Left lung (tissue), 10 donors: Measurements from ENCODE around the gene RPLP1. TPM values are rescaled to one million over a fixed set of nuclear protein-coding genes. Genes with fewer than 3 reads are reported as not detected.

ENCODE experiments used
- ATAC-seq: fragments of 200-7000 bp; cut with Tn5 transposase; one replicate; pipeline ENCODE4 v1.9.1; 2020; ENCODE audit warnings: moderate library complexity
- DNase-seq, 4 donors: peaks; one replicate each; pipeline ENCODE4 v3.0.0-alpha.2; 2013 to 2020
- H3K27ac ChIP-seq, 2 donors: fragments of 200-600 bp; sonication (generic) in 1 of 2; one replicate each; pipeline versions ENCODE4 v1.5.0 to v1.8.0; 2020 to 2021
- H3K27me3 ChIP-seq, 2 donors: fragments of 200-600 bp; sonication (generic) in 1 of 2; one replicate each; pipeline versions ENCODE4 v1.5.0 to v1.8.0; 2020 to 2021
- H3K36me3 ChIP-seq, 2 donors: fragments of 200-600 bp; sonication (generic) in 1 of 2; one replicate each; pipeline versions ENCODE4 v1.5.0 to v1.8.0; 2020 to 2021
- H3K4me1 ChIP-seq, 2 donors: fragments of 200-600 bp; one replicate each; pipeline ENCODE4 v1.8.0; 2021
- H3K4me3 ChIP-seq, 2 donors: fragments of 200-600 bp; sonication (generic) in 1 of 2; one replicate each; pipeline versions ENCODE4 v1.5.0 to v1.8.0; 2020 to 2021; ENCODE audit warnings: mild to moderate bottlenecking in 1 of 2
- H3K9me3 ChIP-seq, 2 donors: fragments of 200-600 bp; sonication (generic) in 1 of 2; one replicate each; pipeline versions ENCODE4 v1.5.0 to v1.8.0; 2020 to 2021
- CTCF ChIP-seq, 2 donors: fragments of 200-600 bp; sonication (generic) in 1 of 2; IDR thresholded peaks; one replicate each; pipeline versions ENCODE4 v1.5.0 to v1.8.0; 2021; ENCODE audit warnings: antibody characterized with exemption in 2 of 2
- intact Hi-C, 2 donors: fragments of 100-400 bp; cut with DNase I; formaldehyde crosslinking; loops; one replicate each; pipeline versions ENCODE4 v1.11.2 to v1.14.2; 2022
- polyA plus RNA-seq, 6 donors: library from polyadenylated mRNA; unstranded; fragments of 120-200 nt; gene quantifications; one replicate each; pipeline ENCODE4 v1.2.1, GENCODE V29; 2013; ENCODE audit not compliant: insufficient read length in 6 of 6
- total RNA-seq, 2 donors: library from RNA; stranded (reverse); fragmentation: NEBNext Ultra II Directional; extraction: Animal tissue kit (Norgen Biotek cat#: 25700); gene quantifications; one replicate each; pipeline ENCODE4 v1.2.1, GENCODE V29; 2021
- donor health status: DM: no; HTN: yes; CAD: no.
- donor health status: DM: no; HTN: no; CAD: no.

Gene RPLP1
- total and polyA plus RNA-seq, 8 donors: 1,369 to 2,220 (median 1,740) TPM

GRCh38 chr15:69498282-69498681 lies 45.7 kb downstream of the RPLP1 start:
- intact Hi-C loops: no loop called here
- TF ChIP-seq CTCF (IDR thresholded peaks at IDR 0.05): no peak
- no peak overlapping the region for H3K4me3 ChIP-seq
- ATAC-seq (no peak), DNase-seq (no peak)
- H3K4me1 ChIP-seq: no peaks in the 10 kb centered on the region
- H3K27ac ChIP-seq: no peak overlapping the region
- H3K36me3 ChIP-seq: no peaks in the 10 kb centered on the region
- no peaks in the 10 kb centered on the region for H3K9me3 ChIP-seq
- no peaks in the 10 kb centered on the region for H3K27me3 ChIP-seq

- no peak for ATAC-seq
- Histone ChIP-seq H3K27me3 (no peaks in the 10 kb centered on the region), H3K9me3 (no peaks in the 10 kb centered on the region), H3K36me3 (no peaks in the 10 kb centered on the region), H3K4me3 (no peak overlapping the region), H3K27ac (no peak overlapping the region), H3K4me1 (no peaks in the 10 kb centered on the region)
- no peak for TF ChIP-seq CTCF (IDR thresholded peaks at IDR 0.05)
- no peak for DNase-seq
- intact Hi-C loops: no loop called here
These were observed 46.4 kb downstream of the RPLP1 start for GRCh38 chr15:69498987-69499386.

- H3K9me3 ChIP-seq: no peaks in the 10 kb centered on the region
- no peak overlapping the region for H3K4me3 ChIP-seq
- no peaks in the 10 kb centered on the region for H3K4me1 ChIP-seq
- DNase-seq (peak in 1 of 4 donors; percentile 49), ATAC-seq (no peak)
- no peak for TF ChIP-seq CTCF (IDR thresholded peaks at IDR 0.05)
- intact Hi-C loops: no loop called here
- no peaks in the 10 kb centered on the region for H3K36me3 ChIP-seq
- H3K27me3 ChIP-seq: no peaks in the 10 kb centered on the region
- no peak overlapping the region for H3K27ac ChIP-seq
These were observed 47.0 kb downstream of the RPLP1 start for GRCh38 chr15:69499521-69500211.

GRCh38 chr15:69500339-69500738 lies 47.7 kb downstream of the RPLP1 start:
- DNase-seq: no peak
- H3K27ac ChIP-seq: no peak overlapping the region
- ATAC-seq: no peak
- no peaks in the 10 kb centered on the region for H3K9me3 ChIP-seq
- no peaks in the 10 kb centered on the region for H3K4me1 ChIP-seq
- TF ChIP-seq CTCF (IDR thresholded peaks at IDR 0.05): no peak
- no peaks in the 10 kb centered on the region for H3K36me3 ChIP-seq
- no peak overlapping the region for H3K4me3 ChIP-seq
- intact Hi-C loops: no loop called here
- no peaks in the 10 kb centered on the region for H3K27me3 ChIP-seq

GRCh38 chr15:69501456-69501855 lies 48.8 kb downstream of the RPLP1 start:
- no peak for TF ChIP-seq CTCF (IDR thresholded peaks at IDR 0.05)
- ATAC-seq (no peak), DNase-seq (no peak)
- Histone ChIP-seq H3K27me3 (no peaks in the 10 kb centered on the region), H3K27ac (no peak overlapping the region), H3K4me1 (no peaks in the 10 kb centered on the region), H3K36me3 (no peaks in the 10 kb centered on the region), H3K4me3 (no peak overlapping the region), H3K9me3 (no peaks in the 10 kb centered on the region)
- intact Hi-C loops: no loop called here
